ENCODE data around the gene ARL4C. TPM values are rescaled to one million over a fixed set of nuclear protein-coding genes. Genes with fewer than 3 reads are reported as not detected.

The ARL4C gene
- total and polyA plus RNA-seq, 8 donors = 15.8 to 28.5 (median 24.2) TPM

DNA sequence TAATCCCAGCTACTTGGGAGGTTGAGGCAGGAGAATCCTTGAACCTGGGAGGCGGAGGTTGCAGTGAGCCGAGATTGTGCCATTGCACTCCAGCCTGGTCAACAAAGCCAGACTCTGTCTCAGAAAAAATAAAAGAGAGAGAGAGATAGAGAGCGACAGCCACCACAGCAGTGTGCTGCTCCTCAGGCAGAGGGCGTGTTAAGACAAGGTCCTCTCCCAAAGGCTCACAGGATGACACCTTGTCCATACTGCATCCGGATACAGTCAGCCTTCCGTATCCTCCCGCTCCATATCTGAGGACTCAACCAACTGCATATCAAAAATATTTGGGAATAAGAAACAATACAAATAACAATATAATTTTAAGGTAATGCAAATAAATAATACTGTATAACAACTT, 20.1 kb downstream of the ARL4C start:
- Histone ChIP-seq H3K27ac (no peak overlapping the region), H3K4me1 (no peaks in the 10 kb centered on the region), H3K36me3 (no peaks in the 10 kb centered on the region), H3K27me3 (no peaks in the 10 kb centered on the region), H3K9me3 (no peaks in the 10 kb centered on the region), H3K4me3 (no peak overlapping the region)
- TF ChIP-seq, protein P1, sequence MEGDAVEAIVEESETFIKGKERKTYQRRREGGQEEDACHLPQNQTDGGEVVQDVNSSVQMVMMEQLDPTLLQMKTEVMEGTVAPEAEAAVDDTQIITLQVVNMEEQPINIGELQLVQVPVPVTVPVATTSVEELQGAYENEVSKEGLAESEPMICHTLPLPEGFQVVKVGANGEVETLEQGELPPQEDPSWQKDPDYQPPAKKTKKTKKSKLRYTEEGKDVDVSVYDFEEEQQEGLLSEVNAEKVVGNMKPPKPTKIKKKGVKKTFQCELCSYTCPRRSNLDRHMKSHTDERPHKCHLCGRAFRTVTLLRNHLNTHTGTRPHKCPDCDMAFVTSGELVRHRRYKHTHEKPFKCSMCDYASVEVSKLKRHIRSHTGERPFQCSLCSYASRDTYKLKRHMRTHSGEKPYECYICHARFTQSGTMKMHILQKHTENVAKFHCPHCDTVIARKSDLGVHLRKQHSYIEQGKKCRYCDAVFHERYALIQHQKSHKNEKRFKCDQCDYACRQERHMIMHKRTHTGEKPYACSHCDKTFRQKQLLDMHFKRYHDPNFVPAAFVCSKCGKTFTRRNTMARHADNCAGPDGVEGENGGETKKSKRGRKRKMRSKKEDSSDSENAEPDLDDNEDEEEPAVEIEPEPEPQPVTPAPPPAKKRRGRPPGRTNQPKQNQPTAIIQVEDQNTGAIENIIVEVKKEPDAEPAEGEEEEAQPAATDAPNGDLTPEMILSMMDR (IDR thresholded peaks at IDR 0.05) = no peak
- no peak for DNase-seq
- intact Hi-C loops (cut with DNase I) = no loop called here
- ATAC-seq = no peak

DNA sequence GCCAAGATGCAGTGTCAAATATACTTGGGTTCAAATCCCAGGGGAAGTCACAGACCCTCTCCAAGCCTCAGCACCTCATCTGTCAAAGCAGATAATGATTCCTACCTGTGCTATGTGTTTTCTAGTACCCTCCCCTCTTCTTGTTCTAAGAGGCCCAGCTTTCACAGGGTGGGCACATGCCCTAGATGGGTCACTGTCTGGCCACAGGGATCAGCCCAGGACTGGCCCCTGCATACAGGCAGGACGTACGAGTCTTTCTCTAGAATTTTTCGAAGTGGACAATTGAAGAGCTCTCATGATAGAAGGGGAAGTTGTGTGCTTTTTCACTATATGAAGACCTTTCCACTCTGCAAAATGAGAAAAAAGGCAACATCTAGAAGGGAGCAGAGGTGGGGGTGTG, 22.2 kb downstream of the ARL4C start:
- no peak for ATAC-seq
- Histone ChIP-seq H3K4me3 (no peak overlapping the region), H3K9me3 (no peaks in the 10 kb centered on the region), H3K36me3 (no peaks in the 10 kb centered on the region), H3K27ac (no peak overlapping the region), H3K27me3 (no peaks in the 10 kb centered on the region), H3K4me1 (no peaks in the 10 kb centered on the region)
- intact Hi-C loops (cut with DNase I) = no loop called here
- TF ChIP-seq, protein P1 (IDR thresholded peaks at IDR 0.05) = no peak
- DNase-seq = no peak

DNA sequence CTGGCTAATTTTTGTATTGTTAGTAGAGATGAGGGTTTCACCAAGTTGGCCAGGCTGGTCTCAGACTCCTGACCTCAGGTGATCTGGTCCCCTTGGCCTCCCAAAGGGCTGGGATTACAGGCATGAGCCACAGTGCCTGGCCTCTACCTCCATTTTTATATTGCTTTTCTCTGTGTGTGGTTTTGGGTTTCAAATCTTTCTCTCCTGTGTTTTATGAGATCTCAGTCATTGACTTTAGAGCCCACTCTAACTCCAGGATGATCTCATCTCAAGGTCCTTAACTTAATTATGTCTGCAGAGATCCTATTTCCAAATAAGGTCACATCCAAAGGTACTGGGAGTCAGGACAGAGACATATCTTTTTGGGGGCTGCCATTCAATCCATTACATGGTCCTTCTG, 24.7 kb downstream of the ARL4C start:
- Histone ChIP-seq H3K4me1 (no peaks in the 10 kb centered on the region), H3K27ac (no peak overlapping the region), H3K27me3 (no peaks in the 10 kb centered on the region), H3K36me3 (no peaks in the 10 kb centered on the region), H3K9me3 (no peaks in the 10 kb centered on the region), H3K4me3 (no peak overlapping the region)
- DNase-seq (no peak), ATAC-seq (no peak)
- intact Hi-C loops (cut with DNase I) = no loop called here
- TF ChIP-seq, protein P1 (IDR thresholded peaks at IDR 0.05) = no peak

DNA sequence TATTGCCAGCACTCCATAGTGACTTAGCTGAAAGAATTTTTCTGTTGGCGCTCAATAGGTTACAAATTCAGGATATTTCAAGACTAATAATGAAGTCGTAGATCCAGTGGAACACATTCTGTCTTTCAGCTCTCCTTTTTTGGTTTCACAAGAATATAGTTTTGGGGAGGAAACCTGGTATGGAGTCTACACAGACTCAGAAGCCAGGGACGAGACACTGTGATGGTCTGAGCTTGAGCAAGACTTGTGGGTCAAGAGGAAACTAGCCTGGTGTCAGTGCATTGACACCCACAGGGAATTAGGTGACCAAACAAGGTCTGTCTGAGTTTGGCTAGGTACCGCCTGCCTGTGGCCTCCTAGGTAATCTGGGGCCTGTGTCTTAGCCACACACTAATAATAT, 26.9 kb downstream of the ARL4C start:
- no peak for ATAC-seq
- H3K36me3 ChIP-seq = no peaks in the 10 kb centered on the region

DNA sequence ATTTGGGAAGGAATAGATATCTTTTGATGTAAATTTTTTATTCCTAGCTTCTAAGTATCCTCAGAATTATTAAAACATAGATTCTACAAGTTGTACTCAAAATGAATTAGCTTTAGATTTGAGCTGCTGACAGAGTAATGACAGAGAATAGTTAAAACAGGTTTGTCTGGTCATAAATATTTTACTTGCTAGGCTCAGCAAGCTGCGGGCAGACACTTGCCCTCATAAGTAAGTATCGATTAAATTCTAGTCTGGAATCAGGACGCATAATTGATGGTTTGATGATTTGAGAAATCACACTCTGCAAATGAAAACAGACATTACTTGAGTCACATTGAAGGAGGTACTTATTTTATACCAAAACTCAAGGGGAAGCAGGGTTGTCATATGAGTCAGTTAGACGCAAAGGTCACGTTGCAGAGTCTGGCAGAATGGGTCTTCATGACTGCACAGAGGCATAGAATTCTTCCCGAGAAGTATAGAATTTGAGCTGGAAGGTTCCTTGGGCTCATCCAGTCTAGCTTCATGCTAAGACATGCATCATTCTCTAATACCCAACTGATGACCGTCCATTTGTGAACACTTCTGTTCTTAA, 27.5 kb downstream of the ARL4C start:
- ATAC-seq (no peak), DNase-seq (no peak)
- TF ChIP-seq, protein P1 (IDR thresholded peaks at IDR 0.05) = no peak
- Histone ChIP-seq H3K27me3 (no peaks in the 10 kb centered on the region), H3K27ac (no peak overlapping the region), H3K9me3 (no peaks in the 10 kb centered on the region), H3K36me3 (no peaks in the 10 kb centered on the region), H3K4me1 (no peaks in the 10 kb centered on the region), H3K4me3 (no peak overlapping the region)
- intact Hi-C loops (cut with DNase I) = no loop called here

More for the DNA sequence above, 26.9 kb downstream of the ARL4C start:
- Histone ChIP-seq H3K27ac (no peak overlapping the region), H3K9me3 (no peaks in the 10 kb centered on the region), H3K4me1 (no peaks in the 10 kb centered on the region), H3K4me3 (no peak overlapping the region), H3K27me3 (no peaks in the 10 kb centered on the region)
- TF ChIP-seq, protein P1 (IDR thresholded peaks at IDR 0.05) = no peak
- intact Hi-C loops (cut with DNase I) = no loop called here
- no peak for DNase-seq

All from left lung (tissue), 10 donors.